AG04450 (cell line): ENCODE measurements around the gene VSTM4. TPM values are rescaled to one million over a fixed set of nuclear protein-coding genes. Genes with fewer than 3 reads are reported as not detected.

Source experiments
- CTCF ChIA-PET: fragments of 300-600, 350-600 bp; formaldehyde crosslinking; extraction: SDS; loops from one replicate; lab custom pipeline; 2022; ENCODE audit warnings: antibody characterized with exemption, inconsistent platforms; lab: Charles Lee
- POLR2A ChIA-PET: fragments of 350-600 bp; formaldehyde crosslinking; extraction: SDS; loops from one replicate; lab custom pipeline; 2021; ENCODE audit warnings: antibody characterized with exemption, inconsistent platforms; lab: Yijun Ruan, JAX
- DNase-seq: peaks from one replicate; pipeline ENCODE4 v3.0.0-alpha.2; 2011; ENCODE audit warnings: low read depth, low spot score
- H3K27ac ChIP-seq: one replicate; pipeline ENCODE4 v1.5.1; 2012; ENCODE audit warnings: low read depth, low read length, control low read depth
- H3K27me3 ChIP-seq: one replicate; pipeline ENCODE4 v1.6.0; 2012; ENCODE audit warnings: low read length; ENCODE audit not compliant: control insufficient read depth, insufficient read depth
- H3K4me3 ChIP-seq: 2 replicates; pipeline ENCODE4 v1.5.1; 2011; ENCODE audit warnings: mild to moderate bottlenecking, low read depth, low read length, control low read depth
- H3K9me3 ChIP-seq: 2 replicates; pipeline ENCODE4 v1.5.1; 2012; ENCODE audit warnings: low read length; ENCODE audit not compliant: control insufficient read depth, insufficient read depth
- polyA plus RNA-seq: library from polyadenylated mRNA; depleted of rRNA; stranded (reverse); fragments of >200 nt; gene quantifications from 2 replicates; pipeline ENCODE4 v1.2.3, GENCODE V29; 2011
- TF ChIP-seq, protein P1 (sequence below): IDR thresholded peaks from 2 replicates; pipeline ENCODE4 v1.5.1; 2011; ENCODE audit warnings: low read depth, low read length, control low read depth, inconsistent platforms

The VSTM4 gene
- polyA plus RNA-seq, 1 experiment, result 3.6 TPM

DNA sequence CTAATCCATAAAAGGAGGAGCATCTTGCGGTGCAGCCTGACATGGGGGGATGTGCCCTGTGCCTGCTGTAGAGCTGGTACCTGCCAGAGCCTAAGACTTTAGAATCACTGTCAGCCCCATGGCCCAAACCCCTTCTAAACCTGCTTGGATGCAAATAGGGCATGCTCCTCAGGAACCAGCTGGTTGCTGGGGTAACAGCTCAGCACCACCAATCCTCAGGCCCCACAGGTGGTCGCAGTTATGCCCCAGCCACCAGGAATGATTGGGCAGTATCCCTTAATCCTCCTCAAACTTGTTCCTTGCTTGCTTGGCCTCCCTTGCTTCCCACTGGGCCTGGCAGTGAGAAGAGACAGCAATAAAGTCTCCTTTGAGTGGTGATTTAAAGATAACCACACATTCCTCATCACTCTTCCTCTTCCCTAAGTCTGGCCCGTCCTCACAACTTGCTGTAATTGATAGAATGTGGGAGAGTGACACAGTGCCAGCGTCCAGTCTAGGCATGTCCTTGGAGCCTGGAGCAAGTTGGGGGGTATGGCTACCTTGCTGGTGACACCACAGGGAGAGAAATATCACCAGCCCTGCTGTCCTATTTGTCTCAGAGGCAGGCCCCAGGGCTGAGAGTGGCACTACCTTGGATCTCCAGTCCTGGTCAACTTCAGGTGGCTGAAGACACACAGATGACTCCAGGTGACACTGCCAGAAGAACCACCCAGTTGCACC lies 43.0 kb downstream of the VSTM4 start:
- DNase-seq, result no peak
- no peaks in the 10 kb centered on the region for H3K9me3 ChIP-seq
- H3K4me3 ChIP-seq, result no peak overlapping the region
- no peak overlapping the region for H3K27ac ChIP-seq
- ChIA-PET POLR2A (no interaction called here), CTCF (no interaction called here)
- H3K27me3 ChIP-seq, result no peaks in the 10 kb centered on the region
- TF ChIP-seq, protein P1, sequence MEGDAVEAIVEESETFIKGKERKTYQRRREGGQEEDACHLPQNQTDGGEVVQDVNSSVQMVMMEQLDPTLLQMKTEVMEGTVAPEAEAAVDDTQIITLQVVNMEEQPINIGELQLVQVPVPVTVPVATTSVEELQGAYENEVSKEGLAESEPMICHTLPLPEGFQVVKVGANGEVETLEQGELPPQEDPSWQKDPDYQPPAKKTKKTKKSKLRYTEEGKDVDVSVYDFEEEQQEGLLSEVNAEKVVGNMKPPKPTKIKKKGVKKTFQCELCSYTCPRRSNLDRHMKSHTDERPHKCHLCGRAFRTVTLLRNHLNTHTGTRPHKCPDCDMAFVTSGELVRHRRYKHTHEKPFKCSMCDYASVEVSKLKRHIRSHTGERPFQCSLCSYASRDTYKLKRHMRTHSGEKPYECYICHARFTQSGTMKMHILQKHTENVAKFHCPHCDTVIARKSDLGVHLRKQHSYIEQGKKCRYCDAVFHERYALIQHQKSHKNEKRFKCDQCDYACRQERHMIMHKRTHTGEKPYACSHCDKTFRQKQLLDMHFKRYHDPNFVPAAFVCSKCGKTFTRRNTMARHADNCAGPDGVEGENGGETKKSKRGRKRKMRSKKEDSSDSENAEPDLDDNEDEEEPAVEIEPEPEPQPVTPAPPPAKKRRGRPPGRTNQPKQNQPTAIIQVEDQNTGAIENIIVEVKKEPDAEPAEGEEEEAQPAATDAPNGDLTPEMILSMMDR, result no peak

- H3K27ac ChIP-seq, result no peak overlapping the region
- H3K4me3 ChIP-seq, result no peak overlapping the region
- TF ChIP-seq, protein P1, result no peak
- no peak for DNase-seq
- CTCF ChIA-PET, result no interaction called here
- H3K27me3 ChIP-seq, result no peaks in the 10 kb centered on the region
- H3K9me3 ChIP-seq, result no peaks in the 10 kb centered on the region
- POLR2A ChIA-PET, result no interaction called here
Measured at GRCh38 chr10:49071160-49071761, 44.1 kb downstream of the VSTM4 start.

DNA sequence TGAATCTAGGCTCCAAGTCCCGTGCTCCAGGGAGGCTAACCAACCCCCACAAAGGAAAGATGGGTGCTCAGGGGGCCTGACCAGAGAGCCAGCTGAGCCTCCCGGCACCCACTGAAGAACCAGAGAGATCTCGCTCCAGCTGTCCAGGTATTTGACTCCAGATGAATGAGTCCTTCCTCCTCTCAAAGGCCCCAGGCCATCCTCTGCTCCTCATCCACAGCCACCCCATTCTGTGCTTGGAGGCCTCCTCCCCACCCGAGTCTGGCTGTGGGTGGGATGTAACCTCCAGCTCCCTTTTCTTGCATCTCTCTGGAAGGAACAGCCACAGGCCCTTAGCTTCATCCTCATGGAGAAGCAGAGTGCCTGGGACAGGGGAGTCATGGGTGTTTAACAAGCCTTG lies 44.6 kb downstream of the VSTM4 start:
- no peaks in the 10 kb centered on the region for H3K27me3 ChIP-seq
- ChIA-PET CTCF (no interaction called here), POLR2A (no interaction called here)
- TF ChIP-seq, protein P1, result no peak
- H3K9me3 ChIP-seq, result no peaks in the 10 kb centered on the region
- no peak overlapping the region for H3K4me3 ChIP-seq
- no peak overlapping the region for H3K27ac ChIP-seq
- no peak for DNase-seq

DNA sequence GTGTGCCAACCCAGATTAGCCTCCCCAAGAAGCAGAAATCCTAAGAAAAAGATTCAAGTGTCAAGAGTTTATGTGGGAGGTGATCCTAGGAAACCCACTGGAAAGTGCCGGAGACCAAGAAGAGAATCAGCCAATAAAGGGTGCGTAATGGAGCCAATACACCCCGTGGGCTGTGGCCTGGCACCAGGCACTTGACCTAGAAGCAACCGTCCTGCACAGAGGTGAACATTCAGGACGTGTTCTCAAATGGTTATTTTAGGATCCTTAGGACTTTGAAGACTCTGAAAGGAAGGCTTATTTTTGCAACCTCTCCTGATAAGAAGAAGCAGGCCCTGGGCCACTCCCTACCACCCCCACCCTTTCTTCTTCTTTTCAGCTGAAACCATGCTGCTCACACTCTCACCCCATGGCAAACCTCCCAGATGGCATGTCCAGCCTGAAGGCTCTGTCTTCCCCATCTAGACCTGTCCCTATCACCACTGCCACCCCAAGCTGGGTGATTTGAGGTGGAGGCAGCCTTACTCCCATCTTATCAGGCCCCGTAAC lies 46.6 kb downstream of the VSTM4 start:
- Histone ChIP-seq H3K27me3 (no peaks in the 10 kb centered on the region), H3K9me3 (no peaks in the 10 kb centered on the region), H3K27ac (no peak overlapping the region), H3K4me3 (no peak overlapping the region)
- TF ChIP-seq, protein P1, result no peak
- POLR2A ChIA-PET, result no interaction called here
- CTCF ChIA-PET, result no interaction called here
- no peak for DNase-seq

- DNase-seq, result no peak
- no peak overlapping the region for H3K27ac ChIP-seq
- H3K27me3 ChIP-seq, result no peaks in the 10 kb centered on the region
- ChIA-PET POLR2A (no interaction called here), CTCF (no interaction called here)
- H3K9me3 ChIP-seq, result no peaks in the 10 kb centered on the region
- H3K4me3 ChIP-seq, result no peak overlapping the region
- TF ChIP-seq, protein P1, result no peak
Measured at GRCh38 chr10:49068209-49068608, 47.1 kb downstream of the VSTM4 start.
